Ishikawa (cell line): Measurements from ENCODE around the gene GLIPR1L1.

Source experiments
- YY1 ChIP-seq: IDR thresholded peaks from 2 replicates; pipeline ENCODE4 v1.6.1; 2012; ENCODE audit warnings: low read depth
- TF ChIP-seq, protein P1 (sequence below): IDR thresholded peaks from 2 replicates; pipeline ENCODE4 v1.6.1; 2012; ENCODE audit warnings: low read depth, mild to moderate bottlenecking

DNA sequence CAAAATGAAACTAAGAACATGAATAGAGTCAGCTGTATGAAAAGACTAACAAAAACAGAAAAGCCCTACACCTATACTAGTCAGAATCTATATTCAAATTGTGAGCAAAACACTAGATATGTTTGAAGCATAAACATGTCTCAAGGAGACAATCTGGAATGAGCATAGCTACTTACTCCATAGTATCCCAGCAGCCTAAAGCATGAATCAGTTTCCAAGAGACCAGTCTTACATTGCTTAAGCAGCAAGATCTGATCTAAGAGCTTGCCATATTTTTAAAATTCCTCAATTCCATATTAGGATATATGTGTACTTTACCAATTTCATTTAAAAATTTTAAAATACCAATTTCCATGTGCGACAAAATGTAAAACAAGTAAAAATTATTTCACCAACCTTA is 12.0 kb upstream of the GLIPR1L1 start:
- no peak for TF ChIP-seq YY1
- TF ChIP-seq, protein P1, sequence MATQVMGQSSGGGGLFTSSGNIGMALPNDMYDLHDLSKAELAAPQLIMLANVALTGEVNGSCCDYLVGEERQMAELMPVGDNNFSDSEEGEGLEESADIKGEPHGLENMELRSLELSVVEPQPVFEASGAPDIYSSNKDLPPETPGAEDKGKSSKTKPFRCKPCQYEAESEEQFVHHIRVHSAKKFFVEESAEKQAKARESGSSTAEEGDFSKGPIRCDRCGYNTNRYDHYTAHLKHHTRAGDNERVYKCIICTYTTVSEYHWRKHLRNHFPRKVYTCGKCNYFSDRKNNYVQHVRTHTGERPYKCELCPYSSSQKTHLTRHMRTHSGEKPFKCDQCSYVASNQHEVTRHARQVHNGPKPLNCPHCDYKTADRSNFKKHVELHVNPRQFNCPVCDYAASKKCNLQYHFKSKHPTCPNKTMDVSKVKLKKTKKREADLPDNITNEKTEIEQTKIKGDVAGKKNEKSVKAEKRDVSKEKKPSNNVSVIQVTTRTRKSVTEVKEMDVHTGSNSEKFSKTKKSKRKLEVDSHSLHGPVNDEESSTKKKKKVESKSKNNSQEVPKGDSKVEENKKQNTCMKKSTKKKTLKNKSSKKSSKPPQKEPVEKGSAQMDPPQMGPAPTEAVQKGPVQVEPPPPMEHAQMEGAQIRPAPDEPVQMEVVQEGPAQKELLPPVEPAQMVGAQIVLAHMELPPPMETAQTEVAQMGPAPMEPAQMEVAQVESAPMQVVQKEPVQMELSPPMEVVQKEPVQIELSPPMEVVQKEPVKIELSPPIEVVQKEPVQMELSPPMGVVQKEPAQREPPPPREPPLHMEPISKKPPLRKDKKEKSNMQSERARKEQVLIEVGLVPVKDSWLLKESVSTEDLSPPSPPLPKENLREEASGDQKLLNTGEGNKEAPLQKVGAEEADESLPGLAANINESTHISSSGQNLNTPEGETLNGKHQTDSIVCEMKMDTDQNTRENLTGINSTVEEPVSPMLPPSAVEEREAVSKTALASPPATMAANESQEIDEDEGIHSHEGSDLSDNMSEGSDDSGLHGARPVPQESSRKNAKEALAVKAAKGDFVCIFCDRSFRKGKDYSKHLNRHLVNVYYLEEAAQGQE = no peak
